Hepatocyte (in vitro differentiated cells): ENCODE data around the gene USH2A.

ENCODE experiments used
- CTCF ChIP-seq: fragments of 200-600 bp; sonication (generic); IDR thresholded peaks from 2 replicates; pipeline ENCODE4 v1.5.1; 2016; ENCODE audit warnings: antibody characterized with exemption, mild to moderate bottlenecking; ENCODE audit not compliant: poor library complexity
- EZH2 ChIP-seq: fragments of 200-600 bp; sonication (generic); IDR thresholded peaks from 2 replicates; pipeline ENCODE4 v1.6.1; 2016; ENCODE audit warnings: antibody characterized with exemption, mild to moderate bottlenecking, borderline replicate concordance

GRCh38 chr1:215875236-215875635 lies 548.0 kb downstream of the USH2A start:
- TF ChIP-seq EZH2: no peak
- no peak for TF ChIP-seq CTCF
